ENCODE data around the gene AFF3. TPM values are rescaled to one million over a fixed set of nuclear protein-coding genes. Genes with fewer than 3 reads are reported as not detected.

Gene AFF3
- total RNA-seq, 1 experiment from 2014 or later, result not detected

GRCh38 chr2:100136310-100136709 is 6.1 kb downstream of the AFF3 start:
- POLR2A ChIA-PET (ENCODE audit: unreplicated experiment), result no interaction called here
- H3K27me3 ChIP-seq (ENCODE audit: insufficient read depth, low read depth), result peaks cover 64% of the 10 kb centered on the region
- no peaks in the 10 kb centered on the region for H3K9me2 ChIP-seq (ENCODE audit: insufficient read depth)
- no peak for TF ChIP-seq EZH2 (IDR thresholded peaks at IDR 0.05; ENCODE audit: low read depth)
- no peaks in the 10 kb centered on the region for H3K4me1 ChIP-seq (replicated peaks; ENCODE audit: insufficient read depth)
- H3K4me2 ChIP-seq, result no peak overlapping the region
- no peaks in the 10 kb centered on the region for H4K20me1 ChIP-seq (ENCODE audit: insufficient read depth)
- CTCF ChIA-PET, result no interaction called here
- H2AFZ ChIP-seq, result no peak overlapping the region
- H3K27ac ChIP-seq, result no peak overlapping the region
- no peaks in the 10 kb centered on the region for H3K9me3 ChIP-seq (ENCODE audit: insufficient read depth, low read depth)
- BruUV-seq (replicated peaks), result no TSS peak
- no peak for DNase-seq
- intact Hi-C loops (cut with micrococcal nuclease; ENCODE audit: unreplicated experiment), result no loop called here
- H3F3A ChIP-seq (ENCODE audit: insufficient read depth, low read depth), result no peaks in the 10 kb centered on the region
- H3K4me3 ChIP-seq, result no peak overlapping the region
- no peaks in the 10 kb centered on the region for H3K79me2 ChIP-seq (ENCODE audit: low read depth)
- H3K36me3 ChIP-seq (ENCODE audit: low read depth), result no peaks in the 10 kb centered on the region

GRCh38 chr2:100135415-100135814 is 7.0 kb downstream of the AFF3 start:
- TF ChIP-seq EZH2 (IDR thresholded peaks at IDR 0.05; ENCODE audit: low read depth), result no peak
- no peak for TF ChIP-seq CTCF (conservative IDR thresholded peaks at IDR 0.05)

GRCh38 chr2:100130595-100131391 is 11.6 kb downstream of the AFF3 start:
- Histone ChIP-seq H3K27me3 (ENCODE audit: insufficient read depth, low read depth) (peaks cover 75% of the 10 kb centered on the region), H3K4me1 (replicated peaks; ENCODE audit: insufficient read depth) (no peaks in the 10 kb centered on the region), H3K4me2 (no peak overlapping the region), H3K79me2 (ENCODE audit: low read depth) (no peaks in the 10 kb centered on the region), H3K4me3 (no peak overlapping the region), H3K27ac (no peak overlapping the region), H4K20me1 (ENCODE audit: insufficient read depth) (no peaks in the 10 kb centered on the region), H3K36me3 (ENCODE audit: low read depth) (no peaks in the 10 kb centered on the region), H3F3A (ENCODE audit: insufficient read depth, low read depth) (no peaks in the 10 kb centered on the region), H3K9me2 (ENCODE audit: insufficient read depth) (no peaks in the 10 kb centered on the region), H3K9me3 (ENCODE audit: insufficient read depth, low read depth) (no peaks in the 10 kb centered on the region), H2AFZ (no peak overlapping the region)
- POLR2A ChIA-PET (ENCODE audit: unreplicated experiment), result interaction anchor here (0.6 kb wide), 1 partner anchor 571 kb away, joined by 3 read pairs; no protein-coding TSS in a partner anchor
- no peak for TF ChIP-seq CTCF (conservative IDR thresholded peaks at IDR 0.05)
- TF ChIP-seq EZH2 (IDR thresholded peaks at IDR 0.05; ENCODE audit: low read depth), result no peak
- CTCF ChIA-PET, result no interaction called here
- no TSS peak for BruUV-seq (replicated peaks)
- DNase-seq, result no peak
- intact Hi-C loops (cut with micrococcal nuclease; ENCODE audit: unreplicated experiment), result no loop called here

More at GRCh38 chr2:100135415-100135814, 7.0 kb downstream of the AFF3 start:
- Histone ChIP-seq H3F3A (ENCODE audit: insufficient read depth, low read depth) (no peaks in the 10 kb centered on the region), H3K27ac (no peak overlapping the region), H4K20me1 (ENCODE audit: insufficient read depth) (no peaks in the 10 kb centered on the region), H3K36me3 (ENCODE audit: low read depth) (no peaks in the 10 kb centered on the region), H3K27me3 (ENCODE audit: insufficient read depth, low read depth) (peaks cover 65% of the 10 kb centered on the region), H3K4me1 (replicated peaks; ENCODE audit: insufficient read depth) (no peaks in the 10 kb centered on the region), H3K79me2 (ENCODE audit: low read depth) (no peaks in the 10 kb centered on the region), H2AFZ (no peak overlapping the region), H3K4me2 (no peak overlapping the region), H3K4me3 (no peak overlapping the region), H3K9me2 (ENCODE audit: insufficient read depth) (no peaks in the 10 kb centered on the region), H3K9me3 (ENCODE audit: insufficient read depth, low read depth) (no peaks in the 10 kb centered on the region)
- BruUV-seq (replicated peaks), result no TSS peak
- DNase-seq, result no peak
- intact Hi-C loops (cut with micrococcal nuclease; ENCODE audit: unreplicated experiment), result no loop called here
- CTCF ChIA-PET, result no interaction called here
- POLR2A ChIA-PET (ENCODE audit: unreplicated experiment), result no interaction called here

Measured in PC-9 (cell line).